GM18517 (cell line): ENCODE measurements around the gene RBFOX2.
"Not testable (repeated sequence)": the region's sequence is repeated elsewhere in the genome, so short reads cannot be mapped to it uniquely, and the experiment has no call there.

Experiments used
- ATAC-seq: cut with Tn5 transposase; IDR thresholded peaks from one replicate; pipeline ENCODE4 v1.9.1; 2021; ENCODE audit warnings: mild to moderate bottlenecking, moderate library complexity; ENCODE audit not compliant: unreplicated experiment

The RBFOX2 gene

GRCh38 chr22:35838855-35839576 is 189.6 kb downstream of the RBFOX2 start:
- ATAC-seq: no peak

GRCh38 chr22:35837101-35837727 is 191.4 kb downstream of the RBFOX2 start:
- no peak for ATAC-seq

DNA sequence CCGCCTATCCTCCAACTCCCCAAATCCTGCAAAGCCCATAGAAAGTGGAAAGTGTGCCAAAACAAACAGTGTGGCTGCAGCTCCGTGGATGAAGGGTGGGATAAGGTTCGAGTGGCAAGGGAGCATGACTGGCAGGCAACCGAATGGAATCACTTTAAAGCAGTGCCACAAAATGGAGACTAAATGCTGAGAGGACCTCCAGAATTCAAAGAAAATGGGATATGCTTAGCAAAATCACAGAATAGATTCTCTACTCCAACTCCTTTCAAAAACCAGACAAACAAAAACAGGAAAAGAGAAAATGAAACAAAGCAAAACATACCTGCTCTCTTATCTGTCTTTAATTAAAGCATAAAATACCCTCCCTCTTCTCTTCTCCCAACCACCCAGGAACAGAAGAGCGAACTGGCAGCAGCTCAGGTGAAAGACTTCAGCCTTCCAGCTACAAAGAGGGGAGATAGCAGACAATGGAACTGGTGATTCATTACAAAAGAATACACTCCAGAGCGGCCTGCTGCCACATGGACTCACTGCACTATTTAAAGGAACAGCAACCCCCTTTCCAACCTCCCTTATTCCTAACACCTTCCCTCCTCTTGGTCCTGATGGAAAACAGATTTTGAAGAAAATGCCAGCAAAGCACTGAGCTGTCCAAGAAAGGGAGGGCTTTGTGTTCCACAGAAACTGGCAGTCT is 192.5 kb downstream of the RBFOX2 start:
- no peak for ATAC-seq

- no peak for ATAC-seq
Measured at GRCh38 chr22:35835267-35835997, 193.2 kb downstream of the RBFOX2 start.

DNA sequence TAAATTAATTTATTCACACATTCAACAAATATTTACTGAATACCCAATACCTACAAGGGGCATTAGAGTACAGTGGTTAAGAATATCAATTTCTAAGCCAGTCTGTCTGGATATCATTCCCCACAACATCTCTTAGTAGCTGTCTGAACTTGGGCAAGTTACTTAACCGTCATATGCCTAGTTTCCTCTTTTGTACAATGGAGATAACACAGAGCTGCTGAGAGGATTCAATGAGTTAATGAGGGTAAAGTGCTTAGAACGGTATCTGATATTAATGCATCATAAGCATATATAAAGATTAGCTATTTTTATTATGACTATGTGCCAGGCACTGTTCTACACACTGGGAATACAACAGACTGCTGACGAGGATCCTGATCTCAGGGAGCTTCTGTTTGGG is 194.6 kb downstream of the RBFOX2 start:
- ATAC-seq: no peak

- ATAC-seq: no peak
Measured at GRCh38 chr22:35830305-35830704, 198.3 kb downstream of the RBFOX2 start.

- ATAC-seq: no peak
Measured at GRCh38 chr22:35824256-35824655, 204.4 kb downstream of the RBFOX2 start.

DNA sequence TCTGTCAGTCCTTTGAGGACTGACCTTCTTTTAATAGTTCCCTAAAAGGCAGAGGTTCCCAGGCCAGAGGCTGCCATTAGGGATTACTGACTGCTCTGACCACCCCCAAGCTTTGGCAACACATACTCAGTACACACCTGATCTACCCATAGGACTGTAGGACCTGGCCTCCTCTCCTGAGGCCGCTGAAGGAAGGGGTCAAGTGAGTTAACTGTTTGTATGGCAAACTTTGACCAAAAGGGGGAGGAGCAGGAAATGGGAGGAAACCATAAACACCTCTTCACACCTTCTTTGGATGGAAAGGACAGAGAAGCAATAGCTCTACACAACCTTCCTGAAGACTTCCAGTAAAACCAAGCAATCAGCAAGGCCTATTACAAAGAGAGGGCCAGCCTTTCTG is 207.0 kb downstream of the RBFOX2 start:
- ATAC-seq: no peak

DNA sequence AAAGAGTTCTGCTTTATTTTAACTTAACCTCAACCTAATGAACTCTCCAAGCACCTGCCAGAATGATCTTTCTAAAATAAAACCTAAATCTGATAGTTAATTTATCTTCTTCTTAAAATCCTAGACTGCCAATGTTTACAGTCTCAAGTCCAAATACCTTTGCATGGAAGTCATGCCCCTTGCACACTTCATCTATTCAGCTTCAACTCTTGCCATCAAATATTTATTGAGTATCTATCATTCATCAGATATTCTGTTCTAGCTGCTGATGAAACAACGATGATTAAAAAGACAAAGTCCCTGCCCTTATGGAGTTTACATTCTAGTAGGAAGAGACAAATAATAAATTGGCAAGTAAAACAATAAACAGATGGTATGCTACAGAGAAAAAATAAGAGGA is 209.2 kb downstream of the RBFOX2 start:
- no peak for ATAC-seq

DNA sequence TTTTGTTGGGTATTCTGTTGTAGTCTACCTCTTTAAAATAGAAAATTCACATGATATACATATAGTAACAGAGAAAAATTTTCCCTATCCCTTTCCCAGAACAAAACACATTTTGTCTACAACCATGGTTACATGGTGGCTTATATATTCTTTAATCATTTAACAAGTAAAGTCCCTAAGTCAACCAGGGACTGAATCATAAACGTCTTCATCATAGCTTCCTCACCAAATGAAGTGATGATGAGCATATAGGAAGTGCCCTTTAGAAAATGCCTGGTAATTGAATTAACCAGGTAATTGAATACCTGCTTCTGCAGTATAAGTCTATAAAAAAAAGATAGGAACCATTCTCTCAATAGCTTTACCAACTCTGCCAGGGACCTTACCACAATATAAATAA is 209.7 kb downstream of the RBFOX2 start:
- no peak for ATAC-seq

DNA sequence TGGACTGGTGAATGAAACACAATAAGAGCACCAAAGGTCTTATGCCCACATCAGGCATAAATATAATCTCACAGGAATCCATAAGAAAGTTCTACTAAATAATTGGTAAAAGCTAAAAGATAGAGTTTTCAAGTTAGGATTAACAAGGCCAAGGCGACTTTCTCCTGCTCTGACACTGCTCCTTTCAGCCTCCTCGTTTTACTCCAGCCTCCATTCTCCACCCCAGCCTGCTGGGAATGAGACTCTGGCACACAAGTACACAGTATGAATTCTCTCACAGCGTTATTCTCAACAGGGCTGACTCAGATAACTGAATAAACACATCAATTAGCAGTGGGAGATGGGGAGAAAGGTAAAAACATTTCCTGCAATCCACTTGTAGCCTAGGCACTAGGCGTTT is 216.0 kb downstream of the RBFOX2 start:
- ATAC-seq: no peak

GRCh38 chr22:35811670-35812069 is 217.0 kb downstream of the RBFOX2 start:
- no peak for ATAC-seq

DNA sequence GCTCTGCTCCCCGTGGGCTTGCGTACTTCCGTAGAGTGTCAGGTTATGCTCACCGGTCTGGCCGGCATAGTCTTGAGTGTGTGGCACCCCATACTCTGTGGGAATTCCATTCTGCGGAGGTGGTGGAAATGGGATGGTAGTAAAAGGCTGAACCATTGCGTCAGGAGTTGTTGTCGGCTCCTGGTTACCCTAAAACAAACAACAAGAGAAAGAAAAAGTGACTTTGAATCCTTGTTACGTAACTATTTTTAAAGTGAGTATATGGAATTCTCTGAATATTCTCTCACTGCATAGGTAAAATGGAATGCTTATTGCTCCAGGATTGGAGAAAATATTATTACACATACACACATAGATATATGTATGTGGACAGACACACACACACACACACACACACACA is 218.8 kb downstream of the RBFOX2 start:
- ATAC-seq: no peak

DNA sequence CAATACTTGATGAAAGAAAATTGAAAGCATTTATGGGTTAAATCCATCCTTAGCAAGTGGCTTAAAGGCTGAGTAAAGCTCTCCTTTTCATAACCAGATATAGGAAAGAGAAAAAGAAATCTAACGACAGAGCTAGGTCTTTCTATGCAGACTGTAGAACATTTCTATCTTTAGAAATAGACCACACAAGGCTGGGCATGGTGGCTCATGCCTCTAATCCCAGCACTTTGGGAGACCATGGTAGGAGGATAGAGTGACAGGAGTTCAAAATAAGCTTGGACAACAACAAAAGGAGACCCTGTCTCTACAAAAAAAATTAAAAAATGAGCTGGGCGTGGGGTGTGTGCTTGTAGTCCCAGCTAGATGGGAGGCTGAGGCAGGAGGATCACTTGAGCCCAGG is 220.2 kb downstream of the RBFOX2 start:
- ATAC-seq: no peak

GRCh38 chr22:35806668-35807067 is 222.0 kb downstream of the RBFOX2 start:
- ATAC-seq: not testable (repeated sequence)

GRCh38 chr22:35805466-35805865 is 223.2 kb downstream of the RBFOX2 start:
- ATAC-seq: no peak

DNA sequence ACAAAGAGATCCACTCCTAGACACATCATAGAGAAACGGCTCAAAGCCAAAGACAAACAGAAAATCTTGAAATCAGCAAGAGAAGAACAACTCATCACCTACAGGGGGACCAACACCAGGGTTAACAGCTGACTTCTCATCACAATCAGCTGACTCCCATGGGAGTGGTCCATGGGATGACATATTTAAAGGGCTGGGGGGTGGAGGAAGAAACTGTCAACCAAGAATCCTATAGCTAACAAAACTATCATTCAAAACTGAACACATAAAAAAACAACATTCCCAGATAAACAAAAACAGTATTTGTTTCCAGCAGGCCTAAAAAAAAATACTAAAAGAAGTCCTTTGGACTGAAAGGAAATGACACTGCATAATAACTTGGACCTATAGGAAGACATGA is 224.2 kb downstream of the RBFOX2 start:
- no peak for ATAC-seq

GRCh38 chr22:35802885-35803284 is 225.7 kb downstream of the RBFOX2 start:
- no peak for ATAC-seq

DNA sequence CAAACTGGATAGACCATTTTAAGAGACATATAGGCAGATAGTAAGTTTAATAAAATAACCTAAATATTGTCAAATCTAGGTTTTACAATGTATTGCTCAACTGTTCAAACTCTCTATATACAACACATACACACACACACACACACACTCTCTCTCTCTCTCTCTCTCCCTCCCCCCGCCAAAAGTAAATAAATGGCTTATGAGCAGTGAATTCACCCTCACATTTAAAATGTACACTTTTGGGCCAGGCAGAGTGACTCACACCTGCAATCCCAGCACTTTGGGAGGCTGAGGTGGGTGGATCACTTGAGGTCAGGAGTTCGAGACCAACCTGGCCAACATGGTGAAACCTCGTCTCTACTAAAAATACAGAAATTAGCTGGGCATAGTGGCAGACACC is 227.3 kb downstream of the RBFOX2 start:
- ATAC-seq: not testable (repeated sequence)

GRCh38 chr22:35799150-35799549 is 229.5 kb downstream of the RBFOX2 start:
- ATAC-seq: no peak

GRCh38 chr22:35797411-35797810 is 231.2 kb downstream of the RBFOX2 start:
- ATAC-seq: no peak
